Tibial nerve (tissue), 4 donors: ENCODE data around the gene SFI1. TPM values are rescaled to one million over a fixed set of nuclear protein-coding genes. Genes with fewer than 3 reads are reported as not detected.
"Not testable (repeated sequence)": the region's sequence is repeated elsewhere in the genome, so short reads cannot be mapped to it uniquely, and the experiment has no call there.

Source experiments
- DNase-seq, 2 donors: peaks; one replicate each; pipeline ENCODE4 v3.0.0-alpha.2; 2019; ENCODE audit warnings: low spot score in 2 of 2
- H3K27ac ChIP-seq, 4 donors: fragments of 200-600 bp; sonication (generic) in 3 of 4; one replicate each; pipeline ENCODE4 v1.5.1; 2017 to 2019; ENCODE audit warnings: mild to moderate bottlenecking in 1 of 4
- H3K27me3 ChIP-seq, 2 donors: fragments of 200-600 bp; sonication (generic) in 1 of 2; one replicate each; pipeline versions ENCODE4 v1.5.1 to v1.6.0; 2017 to 2019
- H3K36me3 ChIP-seq, 3 donors: fragments of 200-600 bp; sonication (generic); one replicate each; pipeline ENCODE4 v1.5.1; 2018 to 2019
- H3K4me1 ChIP-seq, 4 donors: fragments of 200-600 bp; sonication (generic) in 3 of 4; one replicate each; pipeline ENCODE4 v1.5.1; 2017 to 2019
- H3K4me3 ChIP-seq, 4 donors: fragments of 200-600 bp; sonication (generic) in 3 of 4; one replicate each; pipeline ENCODE4 v1.5.1; 2017 to 2019; ENCODE audit warnings: mild to moderate bottlenecking in 1 of 4, moderate library complexity in 1 of 4
- H3K9me3 ChIP-seq, 4 donors: fragments of 200-600 bp; sonication (generic) in 3 of 4; one replicate each; pipeline ENCODE4 v1.5.1; 2017 to 2019
- EP300 ChIP-seq, 2 donors: sonication (generic); formaldehyde crosslinking; IDR thresholded peaks; one replicate each; pipeline ENCODE4 v1.6.1; 2017; ENCODE audit warnings: antibody characterized with exemption in 2 of 2, mild to moderate bottlenecking in 1 of 2
- POLR2A ChIP-seq, 2 donors: fragments of 450-650 bp; IDR thresholded peaks; one replicate each; pipeline ENCODE4 v1.6.1; 2017; ENCODE audit warnings: antibody characterized with exemption in 2 of 2, mild to moderate bottlenecking in 2 of 2, moderate library complexity in 2 of 2
- WGBS, 2 donors: methylation state at CpG; one replicate each; pipeline ENCODE4 v1.1.5; 2018; 5-methylcytosine and 5-hydroxymethylcytosine counted together
- total RNA-seq, 4 donors: library from RNA; depleted of rRNA; stranded (reverse); fragments of >200 nt; gene quantifications; one replicate each; pipeline ENCODE4 v1.1.0, GENCODE V29; 2016
- TF ChIP-seq, protein P1 (sequence below), 5 experiments: fragments of 200-600 bp in 3 of 5; fragments of 450-650 bp in 2 of 5; sonication (generic) in 3 of 5; IDR thresholded peaks; one replicate each; pipeline ENCODE4 v1.5.1; 2016 to 2019; ENCODE audit warnings: antibody characterized with exemption in 5 of 5, mild to moderate bottlenecking in 3 of 5, moderate library complexity in 2 of 5

The SFI1 gene
- total RNA-seq, 4 donors from 2014 or later = 30.4 to 66.9 (median 49.5) TPM

GRCh38 chr22:31530823-31531195 lies 34.5 kb downstream of the SFI1 start:
- peaks cover 0 to 4% (median 0%) of the 10 kb centered on the region in 4 donors for H3K4me1 ChIP-seq
- no peaks in the 10 kb centered on the region for H3K27me3 ChIP-seq
- no peak for DNase-seq
- peaks cover 0 to 10% (median 0%) of the 10 kb centered on the region in 3 donors for H3K36me3 ChIP-seq
- no peak for TF ChIP-seq EP300 (IDR thresholded peaks at IDR 0.05)
- no peak for TF ChIP-seq POLR2A (IDR thresholded peaks at IDR 0.05)
- TF ChIP-seq, protein P1, sequence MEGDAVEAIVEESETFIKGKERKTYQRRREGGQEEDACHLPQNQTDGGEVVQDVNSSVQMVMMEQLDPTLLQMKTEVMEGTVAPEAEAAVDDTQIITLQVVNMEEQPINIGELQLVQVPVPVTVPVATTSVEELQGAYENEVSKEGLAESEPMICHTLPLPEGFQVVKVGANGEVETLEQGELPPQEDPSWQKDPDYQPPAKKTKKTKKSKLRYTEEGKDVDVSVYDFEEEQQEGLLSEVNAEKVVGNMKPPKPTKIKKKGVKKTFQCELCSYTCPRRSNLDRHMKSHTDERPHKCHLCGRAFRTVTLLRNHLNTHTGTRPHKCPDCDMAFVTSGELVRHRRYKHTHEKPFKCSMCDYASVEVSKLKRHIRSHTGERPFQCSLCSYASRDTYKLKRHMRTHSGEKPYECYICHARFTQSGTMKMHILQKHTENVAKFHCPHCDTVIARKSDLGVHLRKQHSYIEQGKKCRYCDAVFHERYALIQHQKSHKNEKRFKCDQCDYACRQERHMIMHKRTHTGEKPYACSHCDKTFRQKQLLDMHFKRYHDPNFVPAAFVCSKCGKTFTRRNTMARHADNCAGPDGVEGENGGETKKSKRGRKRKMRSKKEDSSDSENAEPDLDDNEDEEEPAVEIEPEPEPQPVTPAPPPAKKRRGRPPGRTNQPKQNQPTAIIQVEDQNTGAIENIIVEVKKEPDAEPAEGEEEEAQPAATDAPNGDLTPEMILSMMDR (IDR thresholded peaks at IDR 0.05) = no peak
- no peak overlapping the region for H3K27ac ChIP-seq
- H3K9me3 ChIP-seq = no peaks in the 10 kb centered on the region
- WGBS, 2 donors = 33 to 44% methylated on average over 3 of the region's 3 CpGs
- H3K4me3 ChIP-seq = no peak overlapping the region

GRCh38 chr22:31532060-31532459 lies 35.7 kb downstream of the SFI1 start:
- TF ChIP-seq EP300 (IDR thresholded peaks at IDR 0.05) (no peak), POLR2A (IDR thresholded peaks at IDR 0.05) (no peak)
- TF ChIP-seq, protein P1 (IDR thresholded peaks at IDR 0.05) = no peak
- Histone ChIP-seq H3K36me3 (peaks cover 0 to 10% (median 0%) of the 10 kb centered on the region in 3 donors), H3K4me3 (no peak overlapping the region), H3K4me1 (peaks cover 0 to 4% (median 0%) of the 10 kb centered on the region in 4 donors), H3K9me3 (no peaks in the 10 kb centered on the region), H3K27me3 (no peaks in the 10 kb centered on the region), H3K27ac (no peak overlapping the region)
- 84 to 100% methylated on average over 1 of the region's 1 CpG for WGBS, 2 donors
- DNase-seq = no peak

DNA sequence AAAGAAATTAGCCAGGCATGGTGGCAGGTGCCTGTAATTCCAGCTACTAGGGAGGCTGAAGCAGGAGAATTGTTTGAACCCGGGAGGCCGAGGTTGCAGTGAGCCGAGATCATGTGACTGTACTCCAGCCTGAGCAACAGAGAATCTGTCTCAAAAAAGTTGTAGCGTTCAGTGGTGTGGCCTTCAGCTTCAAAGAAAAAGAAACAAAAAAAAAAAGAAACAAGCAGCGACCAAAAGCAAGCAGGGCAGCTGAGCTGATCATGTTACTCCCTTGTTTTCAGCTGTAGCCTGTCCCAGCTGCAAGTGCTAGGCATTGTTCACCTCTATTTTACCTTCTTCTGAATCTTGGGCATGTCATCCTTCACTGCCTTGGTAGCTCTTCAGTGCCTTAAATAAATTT lies 37.0 kb downstream of the SFI1 start:
- peaks cover 0 to 10% (median 0%) of the 10 kb centered on the region in 3 donors for H3K36me3 ChIP-seq
- H3K4me3 ChIP-seq = no peak overlapping the region
- no peak for TF ChIP-seq EP300 (IDR thresholded peaks at IDR 0.05)
- TF ChIP-seq, protein P1 (IDR thresholded peaks at IDR 0.05) = no peak
- no peak for TF ChIP-seq POLR2A (IDR thresholded peaks at IDR 0.05)
- H3K9me3 ChIP-seq = no peaks in the 10 kb centered on the region
- H3K27ac ChIP-seq = no peak overlapping the region
- H3K4me1 ChIP-seq = peaks cover 0 to 4% (median 0%) of the 10 kb centered on the region in 4 donors
- no peaks in the 10 kb centered on the region for H3K27me3 ChIP-seq
- 80 to 89% methylated on average over 5 of the region's 5 CpGs for WGBS, 2 donors
- no peak for DNase-seq

DNA sequence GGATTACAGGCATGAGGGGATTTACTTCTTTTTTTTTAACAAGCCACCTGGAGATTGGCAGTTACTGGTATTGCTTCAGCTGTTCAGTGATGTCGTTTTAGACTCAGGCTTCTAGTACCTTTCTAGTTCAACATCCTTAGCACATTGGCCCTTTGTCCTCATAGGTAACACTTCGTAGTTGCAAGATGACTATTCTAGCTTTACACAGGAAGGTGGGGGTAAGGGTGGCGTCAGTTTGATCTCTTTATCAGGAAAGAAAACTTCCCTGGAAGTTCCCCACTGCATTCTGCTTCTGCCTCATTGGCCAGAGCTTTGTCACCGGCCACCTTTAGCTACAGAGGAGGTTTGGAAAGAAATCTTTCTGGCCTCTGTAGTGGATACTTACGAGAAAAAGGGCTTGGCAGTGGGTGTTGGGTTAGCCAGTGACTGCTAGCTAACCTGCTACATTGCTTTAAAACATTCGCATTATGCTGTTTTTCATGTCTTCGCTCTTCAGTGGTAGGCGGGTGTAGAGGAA lies 40.7 kb downstream of the SFI1 start:
- TF ChIP-seq POLR2A (IDR thresholded peaks at IDR 0.05) (no peak), EP300 (IDR thresholded peaks at IDR 0.05) (no peak)
- TF ChIP-seq, protein P1 (IDR thresholded peaks at IDR 0.05) = no peak
- Histone ChIP-seq H3K27me3 (no peaks in the 10 kb centered on the region), H3K27ac (no peak overlapping the region), H3K36me3 (peaks cover 0 to 19% (median 0%) of the 10 kb centered on the region in 3 donors), H3K4me1 (no peaks in the 10 kb centered on the region), H3K9me3 (no peaks in the 10 kb centered on the region), H3K4me3 (no peak overlapping the region)
- no peak for DNase-seq
- WGBS, 2 donors = 86 to 88% methylated on average over 8 of the region's 8 CpGs

GRCh38 chr22:31538815-31539214 lies 42.5 kb downstream of the SFI1 start:
- H3K9me3 ChIP-seq = no peaks in the 10 kb centered on the region
- TF ChIP-seq POLR2A (IDR thresholded peaks at IDR 0.05) = no peak
- TF ChIP-seq, protein P1 (IDR thresholded peaks at IDR 0.05) = no peak
- no peak for TF ChIP-seq EP300 (IDR thresholded peaks at IDR 0.05)
- H3K27me3 ChIP-seq = no peaks in the 10 kb centered on the region
- DNase-seq = no peak
- no peak overlapping the region for H3K27ac ChIP-seq
- WGBS, 2 donors = 87 to 93% methylated on average over 5 of the region's 5 CpGs
- H3K4me3 ChIP-seq = no peak overlapping the region
- peaks cover 0 to 19% (median 0%) of the 10 kb centered on the region in 3 donors for H3K36me3 ChIP-seq
- no peaks in the 10 kb centered on the region for H3K4me1 ChIP-seq

- WGBS, 2 donors = 94 to 95% methylated on average over 4 of the region's 4 CpGs
- H3K4me3 ChIP-seq, H3K27ac ChIP-seq, H3K4me1 ChIP-seq, DNase-seq, H3K9me3 ChIP-seq, H3K27me3 ChIP-seq: not testable (repeated sequence)
- H3K36me3 ChIP-seq = peaks cover 0 to 11% (median 0%) of the 10 kb centered on the region in 3 donors
Measured at GRCh38 chr22:31540166-31540565, 43.8 kb downstream of the SFI1 start.
